A549 (cell line): ENCODE measurements around the gene AGBL4. TPM values are rescaled to one million over a fixed set of nuclear protein-coding genes. Genes with fewer than 3 reads are reported as not detected.

ENCODE experiments used
- ATAC-seq, 2 experiments: fragments of 200-7000 bp in 1 of 2; fragments of >200 bp in 1 of 2; cut with Nextera tagmentation in 1 of 2; cut with Tn5 transposase in 1 of 2; 3 replicates each; pipeline versions ENCODE4 v1.8.0 to v1.9.1; 2018 to 2020; ENCODE audit warnings: mild to moderate bottlenecking in 1 of 2, moderate library complexity in 1 of 2
- CTCF ChIA-PET: fragments of 300-600 bp; sonication (Branson Sonifier 250); formaldehyde crosslinking; extraction: SDS; loops from one replicate; lab custom pipeline; 2021; ENCODE audit warnings: antibody characterized with exemption, inconsistent platforms; lab: Yijun Ruan, JAX
- POLR2A ChIA-PET: fragments of 350-600 bp; formaldehyde crosslinking; extraction: SDS; loops from one replicate; lab custom pipeline; 2021; ENCODE audit warnings: antibody characterized with exemption, inconsistent platforms; lab: Yijun Ruan, JAX
- DNase-seq, 2 experiments: peaks; one replicate each; pipeline versions ENCODE4 v3.0.0 to v3.0.0-alpha.2; 2011 to 2016; ENCODE audit warnings: low read depth in 1 of 2, low spot score in 1 of 2
- FAIRE-seq: peaks from 2 replicates; lab custom pipeline; 2011; peaks lifted over from hg19 to GRCh38; lab: Jason Lieb, UNC
- H3K27ac ChIP-seq, 2 experiments: fragments of >200 bp; sonication (Bioruptor Twin); formaldehyde crosslinking; 3 replicates each; pipeline ENCODE4 v1.5.1; 2016 to 2017
- H3K4me1 ChIP-seq: fragments of >200 bp; sonication (Bioruptor Twin); formaldehyde crosslinking; 3 replicates; pipeline ENCODE4 v1.6.1; 2016
- H3K4me2 ChIP-seq: fragments of >200 bp; sonication (Bioruptor Twin); formaldehyde crosslinking; 3 replicates; pipeline ENCODE4 v1.6.1; 2016
- H3K4me3 ChIP-seq: fragments of >200 bp; sonication (Bioruptor Twin); formaldehyde crosslinking; 3 replicates; pipeline ENCODE4 v1.5.1; 2016
- H3K9me3 ChIP-seq: fragments of >200 bp; sonication (Bioruptor Twin); formaldehyde crosslinking; 3 replicates; pipeline ENCODE4 v1.6.1; 2016
- ATOH8 ChIP-seq: fragments of 250-450 bp; sonication (Bioruptor Pico); IDR thresholded peaks from 2 replicates; pipeline ENCODE4 v1.5.0; 2020; ENCODE audit warnings: low read depth, mild to moderate bottlenecking, moderate library complexity
- BHLHE40 ChIP-seq: IDR thresholded peaks from 2 replicates; pipeline ENCODE4 v1.6.1; 2012; ENCODE audit warnings: low read depth, low read length, inconsistent platforms
- CBX8 ChIP-seq: fragments of 200-600 bp; sonication (generic); IDR thresholded peaks from 2 replicates; pipeline ENCODE4 v1.6.1; 2016
- CEBPB ChIP-seq, 2 experiments: fragments of >200 bp in 1 of 2; sonication (Bioruptor Twin) in 1 of 2; formaldehyde crosslinking in 1 of 2; IDR thresholded peaks; 2 replicates each; pipeline ENCODE4 v1.6.1; 2012 to 2016
- CHD2 ChIP-seq: fragments of 150-350 bp; IDR thresholded peaks from 2 replicates; pipeline ENCODE4 v1.6.1; 2014; ENCODE audit warnings: low read length; ENCODE audit not compliant: partially characterized antibody
- CTCF ChIP-seq: fragments of >200 bp; sonication (Bioruptor Twin); formaldehyde crosslinking; IDR thresholded peaks from 3 replicates; pipeline ENCODE4 v1.5.1; 2016
- EHMT2 ChIP-seq: fragments of 200-600 bp; sonication (generic); IDR thresholded peaks from 2 replicates; pipeline ENCODE4 v1.6.1; 2016; ENCODE audit warnings: antibody characterized with exemption, low read depth, mild to moderate bottlenecking, moderate library complexity
- EP300 ChIP-seq, 2 experiments: fragments of >200 bp; sonication (Bioruptor Twin); formaldehyde crosslinking; IDR thresholded peaks; 2 replicates in 1 of 2; 3 replicates in 1 of 2; pipeline ENCODE4 v1.6.1; 2016 to 2017
- ESRRA ChIP-seq: fragments of 150-350 bp; IDR thresholded peaks from 2 replicates; pipeline ENCODE4 v1.6.1; 2014; ENCODE audit warnings: mild to moderate bottlenecking, low read length, borderline replicate concordance
- FOSL2 ChIP-seq, 2 experiments: fragments of 450-650 bp in 1 of 2; fragments of >200 bp in 1 of 2; sonication (Bioruptor Twin) in 1 of 2; formaldehyde crosslinking; IDR thresholded peaks; 2 replicates each; pipeline versions ENCODE4 v1.5.0 to v1.6.1; 2016 to 2020; ENCODE audit warnings: mild to moderate bottlenecking in 1 of 2, moderate library complexity in 1 of 2
- HOXA7 ChIP-seq: fragments of 250-450 bp; sonication (Bioruptor Pico); IDR thresholded peaks from 2 replicates; pipeline ENCODE4 v1.5.0; 2020; ENCODE audit warnings: mild to moderate bottlenecking, moderate library complexity
- HOXB13 ChIP-seq: fragments of 250-450 bp; sonication (Bioruptor Pico); IDR thresholded peaks from 2 replicates; pipeline ENCODE4 v1.5.0; 2020; ENCODE audit warnings: low read depth, mild to moderate bottlenecking, moderate library complexity
- KDM5A ChIP-seq: fragments of 200-600 bp; sonication (generic); IDR thresholded peaks from 2 replicates; pipeline ENCODE4 v1.6.1; 2016; ENCODE audit warnings: antibody characterized with exemption, mild to moderate bottlenecking
- MAX ChIP-seq: IDR thresholded peaks from 2 replicates; pipeline ENCODE4 v1.6.1; 2012
- MYC ChIP-seq: IDR thresholded peaks from 2 replicates; pipeline ENCODE4 v1.6.1; 2012; ENCODE audit warnings: mild to moderate bottlenecking, inconsistent platforms, low read length, improper control_type of control experiment, borderline replicate concordance
- PHF8 ChIP-seq: fragments of 200-600 bp; sonication (generic); IDR thresholded peaks from 2 replicates; pipeline ENCODE4 v1.6.1; 2016; ENCODE audit warnings: low read depth, mild to moderate bottlenecking, antibody characterized with exemption, moderate library complexity, borderline replicate concordance
- RAD21 ChIP-seq, 2 experiments: fragments of >200 bp in 1 of 2; sonication (Bioruptor Twin) in 1 of 2; formaldehyde crosslinking in 1 of 2; IDR thresholded peaks in 1 of 2; conservative IDR thresholded peaks in 1 of 2; 2 replicates in 1 of 2; 3 replicates in 1 of 2; pipeline ENCODE4 v1.6.1; 2012 to 2018; ENCODE audit warnings: inconsistent platforms in 1 of 2
- REST ChIP-seq: fragments of 200-600 bp; sonication (generic); IDR thresholded peaks from 2 replicates; pipeline ENCODE4 v1.6.1; 2016; ENCODE audit warnings: antibody characterized with exemption, mild to moderate bottlenecking, moderate library complexity
- RNF2 ChIP-seq: fragments of 200-600 bp; sonication (generic); IDR thresholded peaks from 2 replicates; pipeline ENCODE4 v1.6.1; 2016; ENCODE audit warnings: low read depth, mild to moderate bottlenecking, antibody characterized with exemption, moderate library complexity, borderline replicate concordance
- SMC3 ChIP-seq: fragments of >200 bp; sonication (Bioruptor Twin); formaldehyde crosslinking; IDR thresholded peaks from 3 replicates; pipeline ENCODE4 v1.6.1; 2018; ENCODE audit warnings: inconsistent platforms
- WGBS: methylation state at CpG from one replicate; pipeline ENCODE4 v1.1.6; 2017; ENCODE audit errors: missing lambda C conversion rate; 5-methylcytosine and 5-hydroxymethylcytosine counted together
- polyA plus RNA-seq, 4 experiments: library from polyadenylated mRNA; depleted of rRNA in 3 of 4; stranded (reverse); fragments of >200 nt; fragmentation: RNase III in 1 of 4; extraction: RNeasy Plus Mini Kit Qiagen cat#74134 plus additional on column Dnase treatment in 1 of 4; gene quantifications; 2 replicates in 3 of 4; 3 replicates in 1 of 4; pipeline ENCODE4 v1.2.3, GENCODE V29; 2011 to 2017

The AGBL4 gene
- polyA plus RNA-seq, 2 of the 4 experiments (the other 2 are of a cell fraction): not detected

GRCh38 chr1:49251019-49251784, 772.6 kb downstream of the AGBL4 start:
- ChIA-PET CTCF (no interaction called here), POLR2A (no interaction called here)
- Histone ChIP-seq H3K4me2 (no peak overlapping the region), H3K27ac (no peak overlapping the region), H3K4me3 (no peak overlapping the region), H3K4me1 (no peaks in the 10 kb centered on the region), H3K9me3 (no peaks in the 10 kb centered on the region)
- FAIRE-seq (no peak), ATAC-seq (no peak), DNase-seq (no peak)
- WGBS: 0% methylated on average over 1 of the region's 2 CpGs
- TF ChIP-seq HOXB13 (CRISPR knock-in tag) (no peak), KDM5A (no peak), CHD2 (no peak), CBX8 (no peak), RNF2 (no peak), RAD21 (conservative IDR thresholded peaks at IDR 0.05 in 1 of 2, IDR thresholded peaks at IDR 0.05 in 1 of 2) (no peak), SMC3 (no peak), EHMT2 (no peak), BHLHE40 (no peak), MAX (no peak), ATOH8 (CRISPR knock-in tag) (no peak), EP300 (IDR thresholded peaks at IDR 0.05) (no peak), CTCF (no peak), HOXA7 (no peak), REST (no peak), CEBPB (IDR thresholded peaks at IDR 0.05) (no peak)

- Histone ChIP-seq H3K4me1 (no peaks in the 10 kb centered on the region), H3K9me3 (no peaks in the 10 kb centered on the region), H3K27ac (no peak overlapping the region), H3K4me3 (no peak overlapping the region), H3K4me2 (no peak overlapping the region)
- WGBS: 10% methylated on average over 1 of the region's 1 CpG
- DNase-seq (no peak), ATAC-seq (no peak), FAIRE-seq (no peak)
- TF ChIP-seq CTCF (no peak), PHF8 (no peak), MYC (no peak), ESRRA (no peak), FOSL2 (IDR thresholded peaks at IDR 0.05) (no peak), FOSL2 (CRISPR knock-in tag; IDR thresholded peaks at IDR 0.05) (no peak)
- ChIA-PET CTCF (no interaction called here), POLR2A (no interaction called here)
Measured at GRCh38 chr1:49240709-49241221, 783.0 kb downstream of the AGBL4 start.
